GM03348 (cell line): ENCODE results near the gene ZNF446.
"Not testable (repeated sequence)": the region's sequence is repeated elsewhere in the genome, so short reads cannot be mapped to it uniquely, and the experiment has no call there.

ENCODE experiments used
- DNase-seq: peaks from one replicate; pipeline ENCODE4 v3.0.0; 2012; ENCODE audit warnings: low spot score

The ZNF446 gene

GRCh38 chr19:58475714-58476497, at the start of gene ZNF446:
Gene ZNF446 (plus strand): TSS chr19:58476352. CDS start chr19:58477219, 867 bp downstream.
- peak; percentile 97 for DNase-seq

GRCh38 chr19:58428617-58429016, 47.5 kb upstream of the ZNF446 start:
- no peak for DNase-seq

- DNase-seq, result no peak
Observed at GRCh38 chr19:58429745-58430144, 46.4 kb upstream of the ZNF446 start.

GRCh38 chr19:58434217-58434616, 41.9 kb upstream of the ZNF446 start:
- no peak for DNase-seq

- DNase-seq, result peak; percentile 98
Observed at GRCh38 chr19:58439576-58440554, 36.3 kb upstream of the ZNF446 start, which contains the start of gene ZNF132. Gene ZNF132 (minus strand): TSS chr19:58440153. CDS start chr19:58439821, 332 bp downstream.

- DNase-seq, result no peak
Observed at GRCh38 chr19:58440556-58440955, 35.6 kb upstream of the ZNF446 start.

- DNase-seq, result not testable (repeated sequence)
Observed at GRCh38 chr19:58442986-58443385, 33.2 kb upstream of the ZNF446 start.

- not testable (repeated sequence) for DNase-seq
Observed at GRCh38 chr19:58448860-58449259, 27.3 kb upstream of the ZNF446 start.

GRCh38 chr19:58449980-58450379, 26.2 kb upstream of the ZNF446 start:
- DNase-seq, result not testable (repeated sequence)

- no peak for DNase-seq
Observed at GRCh38 chr19:58450856-58451357, 25.2 kb upstream of the ZNF446 start.

GRCh38 chr19:58451358-58452101, 24.6 kb upstream of the ZNF446 start, which contains the start of gene ZNF324B:
Gene ZNF324B (plus strand): TSS chr19:58451622. CDS start chr19:58453702, 2,080 bp downstream.
- DNase-seq, result peak; percentile 96

- no peak for DNase-seq
Observed at GRCh38 chr19:58453743-58454142, 22.4 kb upstream of the ZNF446 start.

GRCh38 chr19:58455306-58455705, 20.8 kb upstream of the ZNF446 start:
- DNase-seq, result no peak

GRCh38 chr19:58456111-58456510, 20.0 kb upstream of the ZNF446 start:
- DNase-seq, result no peak

GRCh38 chr19:58460039-58460438, 16.1 kb upstream of the ZNF446 start:
- no peak for DNase-seq

GRCh38 chr19:58466089-58466759, 9.9 kb upstream of the ZNF446 start:
- DNase-seq, result no peak

GRCh38 chr19:58466760-58467589, 9.2 kb upstream of the ZNF446 start, which contains the start of gene ZNF324:
Gene ZNF324 (plus strand): TSS chr19:58467080. CDS start chr19:58469186, 2,106 bp downstream.
- DNase-seq, result peak; percentile 98

- no peak for DNase-seq
Observed at GRCh38 chr19:58468216-58468839, 7.8 kb upstream of the ZNF446 start.

GRCh38 chr19:58469241-58470013, 6.7 kb upstream of the ZNF446 start:
- DNase-seq, result no peak
